ENCODE data around the gene FBF1.
A peak's percentile ranks its signal among the peaks of the same experiment; 100 is the strongest.
"Not testable (repeated sequence)": the region's sequence is repeated elsewhere in the genome, so short reads cannot be mapped to it uniquely, and the experiment has no call there.

Gene FBF1

GRCh38 chr17:75970011-75970523 lies 29.2 kb upstream of the FBF1 start:
- ATAC-seq, result peak; percentile 27
- TF ChIP-seq TCF4 (CRISPR knock-in tag; IDR thresholded peaks at IDR 0.05; ENCODE audit: borderline replicate concordance), result peak; percentile 16; the same call in 1 of the 2 replicates
- TF ChIP-seq ZC3H10 (CRISPR knock-in tag; IDR thresholded peaks at IDR 0.05), result no peak

DNA sequence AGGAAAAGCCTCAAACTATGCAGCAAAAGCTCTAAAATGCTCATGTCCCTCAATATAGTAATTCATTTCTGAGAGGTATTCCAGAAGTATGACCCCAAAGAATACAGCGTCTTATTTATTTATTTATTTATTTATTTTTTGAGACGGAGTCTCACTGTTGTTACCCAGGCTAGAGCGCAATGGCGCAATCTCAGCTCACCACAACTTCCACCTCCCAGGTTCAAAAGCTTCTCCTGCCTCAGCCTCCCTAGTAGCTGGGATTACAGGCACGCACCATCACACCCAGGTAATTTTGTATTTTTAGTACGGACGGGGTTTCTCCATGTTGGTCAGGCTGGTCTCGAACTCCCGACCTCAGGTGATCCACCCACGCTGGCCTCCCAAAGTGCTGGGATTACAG lies 28.2 kb upstream of the FBF1 start:
- not testable (repeated sequence) for ATAC-seq

GRCh38 chr17:75965468-75965867 lies 24.6 kb upstream of the FBF1 start:
- ATAC-seq, result no peak
- TF ChIP-seq ARNTL (CRISPR knock-in tag; IDR thresholded peaks at IDR 0.05; ENCODE audit: borderline replicate concordance, low read depth) (no peak), PPARA (CRISPR knock-in tag; IDR thresholded peaks at IDR 0.05; ENCODE audit: borderline replicate concordance) (no peak), POU6F1 (CRISPR knock-in tag; IDR thresholded peaks at IDR 0.05; ENCODE audit: borderline replicate concordance, low read depth) (no peak), ISL1 (CRISPR knock-in tag; IDR thresholded peaks at IDR 0.05) (no peak), OSR1 (CRISPR knock-in tag; IDR thresholded peaks at IDR 0.05) (no peak), CREB5 (CRISPR knock-in tag; IDR thresholded peaks at IDR 0.05; ENCODE audit: low read depth) (no peak), ESRRG (CRISPR knock-in tag; IDR thresholded peaks at IDR 0.05) (no peak)
- TF ChIP-seq, protein P1, sequence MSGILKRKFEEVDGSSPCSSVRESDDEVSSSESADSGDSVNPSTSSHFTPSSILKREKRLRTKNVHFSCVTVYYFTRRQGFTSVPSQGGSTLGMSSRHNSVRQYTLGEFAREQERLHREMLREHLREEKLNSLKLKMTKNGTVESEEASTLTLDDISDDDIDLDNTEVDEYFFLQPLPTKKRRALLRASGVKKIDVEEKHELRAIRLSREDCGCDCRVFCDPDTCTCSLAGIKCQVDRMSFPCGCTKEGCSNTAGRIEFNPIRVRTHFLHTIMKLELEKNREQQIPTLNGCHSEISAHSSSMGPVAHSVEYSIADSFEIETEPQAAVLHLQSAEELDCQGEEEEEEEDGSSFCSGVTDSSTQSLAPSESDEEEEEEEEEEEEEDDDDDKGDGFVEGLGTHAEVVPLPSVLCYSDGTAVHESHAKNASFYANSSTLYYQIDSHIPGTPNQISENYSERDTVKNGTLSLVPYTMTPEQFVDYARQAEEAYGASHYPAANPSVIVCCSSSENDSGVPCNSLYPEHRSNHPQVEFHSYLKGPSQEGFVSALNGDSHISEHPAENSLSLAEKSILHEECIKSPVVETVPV (CRISPR knock-in tag; IDR thresholded peaks at IDR 0.05), result no peak

DNA sequence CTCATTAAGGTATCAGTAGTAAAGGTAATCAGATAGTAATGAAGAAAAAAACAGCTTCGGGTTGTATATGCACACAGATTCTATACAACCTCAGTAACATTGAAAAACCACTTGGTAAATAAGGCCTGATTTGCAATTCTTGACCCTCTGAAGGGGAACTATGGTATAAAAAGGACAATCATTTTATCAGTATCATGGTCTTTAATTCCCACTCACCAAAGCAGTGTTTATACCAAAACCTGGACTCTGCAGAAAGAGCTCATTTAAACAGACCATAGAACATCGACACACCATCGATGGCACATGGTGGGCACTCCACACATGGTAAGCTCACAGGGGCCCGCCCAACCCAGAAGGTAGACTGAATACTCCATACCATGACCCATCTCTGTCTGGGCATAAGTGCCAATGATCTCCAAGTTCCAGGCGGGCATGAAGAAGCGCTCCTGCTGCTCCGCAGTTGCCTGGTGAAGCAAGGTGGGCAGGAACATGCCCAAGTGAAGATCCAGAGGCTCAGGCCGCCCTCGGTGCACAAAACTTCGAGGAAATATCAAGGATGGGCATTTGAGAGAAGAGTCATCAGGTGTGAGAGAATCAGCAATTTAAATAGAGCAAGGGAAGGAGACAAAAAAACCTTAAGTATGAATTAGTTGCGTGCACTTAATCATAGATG lies 19.1 kb upstream of the FBF1 start:
- ATAC-seq, result no peak
- TF ChIP-seq ARNTL (CRISPR knock-in tag; IDR thresholded peaks at IDR 0.05; ENCODE audit: borderline replicate concordance, low read depth) (no peak), CREB5 (CRISPR knock-in tag; IDR thresholded peaks at IDR 0.05; ENCODE audit: low read depth) (no peak), TOX (CRISPR knock-in tag; IDR thresholded peaks at IDR 0.05; ENCODE audit: borderline replicate concordance) (no peak), ZFP3 (CRISPR knock-in tag; IDR thresholded peaks at IDR 0.05) (no peak), CSDC2 (CRISPR knock-in tag; IDR thresholded peaks at IDR 0.05) (no peak), SNAI2 (CRISPR knock-in tag; IDR thresholded peaks at IDR 0.05) (no peak), TSHZ2 (CRISPR knock-in tag; IDR thresholded peaks at IDR 0.05) (no peak)
- TF ChIP-seq, protein P2, sequence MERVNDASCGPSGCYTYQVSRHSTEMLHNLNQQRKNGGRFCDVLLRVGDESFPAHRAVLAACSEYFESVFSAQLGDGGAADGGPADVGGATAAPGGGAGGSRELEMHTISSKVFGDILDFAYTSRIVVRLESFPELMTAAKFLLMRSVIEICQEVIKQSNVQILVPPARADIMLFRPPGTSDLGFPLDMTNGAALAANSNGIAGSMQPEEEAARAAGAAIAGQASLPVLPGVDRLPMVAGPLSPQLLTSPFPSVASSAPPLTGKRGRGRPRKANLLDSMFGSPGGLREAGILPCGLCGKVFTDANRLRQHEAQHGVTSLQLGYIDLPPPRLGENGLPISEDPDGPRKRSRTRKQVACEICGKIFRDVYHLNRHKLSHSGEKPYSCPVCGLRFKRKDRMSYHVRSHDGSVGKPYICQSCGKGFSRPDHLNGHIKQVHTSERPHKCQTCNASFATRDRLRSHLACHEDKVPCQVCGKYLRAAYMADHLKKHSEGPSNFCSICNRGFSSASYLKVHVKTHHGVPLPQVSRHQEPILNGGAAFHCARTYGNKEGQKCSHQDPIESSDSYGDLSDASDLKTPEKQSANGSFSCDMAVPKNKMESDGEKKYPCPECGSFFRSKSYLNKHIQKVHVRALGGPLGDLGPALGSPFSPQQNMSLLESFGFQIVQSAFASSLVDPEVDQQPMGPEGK (CRISPR knock-in tag; IDR thresholded peaks at IDR 0.05; ENCODE audit: borderline replicate concordance), result no peak
